KMS-11 (cell line): Measurements from ENCODE around the gene CFAP65.

ENCODE experiments used
- H2AFZ ChIP-seq: fragments of 200-600 bp; sonication (generic); 2 replicates; pipeline ENCODE4 v1.6.1; 2016; ENCODE audit warnings: antibody characterized with exemption, mixed run types, low read depth
- H3K27ac ChIP-seq: fragments of 200-600 bp; sonication (generic); 2 replicates; pipeline ENCODE4 v1.6.1; 2016; ENCODE audit warnings: mild to moderate bottlenecking, mixed run types
- H3K27me3 ChIP-seq: fragments of 200-600 bp; sonication (generic); 2 replicates; pipeline ENCODE4 v1.6.1; 2017; ENCODE audit warnings: mild to moderate bottlenecking, low read depth, mixed run types, moderate library complexity; ENCODE audit not compliant: insufficient read depth
- H3K36me3 ChIP-seq: fragments of 200-600 bp; sonication (generic); 2 replicates; pipeline ENCODE4 v1.6.1; 2017; ENCODE audit warnings: mild to moderate bottlenecking, mixed run types; ENCODE audit not compliant: insufficient read depth
- H3K4me1 ChIP-seq: fragments of 200-600 bp; sonication (generic); 2 replicates; pipeline ENCODE4 v1.6.1; 2016; ENCODE audit warnings: mild to moderate bottlenecking, low read depth, mixed run types; ENCODE audit not compliant: poor library complexity, severe bottlenecking
- H3K4me2 ChIP-seq: fragments of 200-600 bp; sonication (generic); 2 replicates; pipeline ENCODE4 v1.7.0; 2016; ENCODE audit warnings: mild to moderate bottlenecking, mixed run types
- H3K4me3 ChIP-seq: fragments of 200-600 bp; sonication (generic); IDR thresholded peaks from 2 replicates; pipeline ENCODE4 v1.6.1; 2017; ENCODE audit warnings: low read depth, low read length, mixed read lengths; ENCODE audit not compliant: insufficient read depth
- H3K79me2 ChIP-seq: fragments of 200-600 bp; sonication (generic); 2 replicates; pipeline ENCODE4 v1.6.1; 2016; ENCODE audit warnings: low read depth, mixed run types; ENCODE audit not compliant: insufficient read depth
- H3K9ac ChIP-seq: fragments of 200-600 bp; sonication (generic); 2 replicates; pipeline ENCODE4 v1.6.1; 2016; ENCODE audit warnings: mild to moderate bottlenecking, mixed run types
- H4K20me1 ChIP-seq: fragments of 200-600 bp; sonication (generic); 2 replicates; pipeline ENCODE4 v1.6.1; 2016; ENCODE audit warnings: mild to moderate bottlenecking, mixed run types; ENCODE audit not compliant: insufficient read depth
- TF ChIP-seq, protein P1 (sequence below): fragments of 200-600 bp; sonication (generic); conservative IDR thresholded peaks from 2 replicates; pipeline ENCODE4 v1.6.1; 2017; ENCODE audit warnings: low read depth, mild to moderate bottlenecking, antibody characterized with exemption, low read length, moderate library complexity, mixed read lengths

CFAP65 gene

DNA sequence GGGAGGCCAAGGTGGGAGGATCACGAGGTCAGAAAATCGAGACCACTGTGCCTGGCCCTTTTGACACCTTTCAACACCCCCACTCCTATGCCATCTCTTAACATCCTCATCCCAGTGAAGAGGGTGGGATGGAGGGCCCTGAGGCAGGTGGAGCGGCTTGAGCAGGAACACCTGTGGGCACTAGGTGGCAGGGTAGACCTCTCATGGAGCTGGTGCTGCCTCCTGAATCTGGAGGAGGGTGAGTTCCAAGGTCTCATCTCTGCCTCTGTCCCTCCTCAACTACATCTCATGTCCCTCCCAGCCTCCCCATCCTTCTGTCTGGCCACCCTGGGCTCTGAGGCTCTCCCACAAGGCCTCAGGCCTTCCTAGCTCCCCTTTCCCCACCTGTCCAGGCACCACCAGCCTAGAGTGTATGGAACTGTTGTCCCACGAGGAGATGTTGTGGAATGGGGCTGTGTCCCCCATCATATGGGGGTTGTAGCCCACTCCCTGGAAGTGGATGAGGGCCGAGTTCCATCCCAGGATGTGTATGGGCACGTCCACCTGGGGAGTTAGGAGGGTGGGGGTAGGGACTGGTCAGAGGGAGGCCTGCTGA, 31.1 kb downstream of the CFAP65 start:
- Histone ChIP-seq H3K27ac (no peak overlapping the region), H3K4me2 (no peak overlapping the region), H3K27me3 (peaks cover 24% of the 10 kb centered on the region; the same call in 1 of the 2 replicates), H3K9ac (no peak overlapping the region), H3K4me3 (no peak overlapping the region), H3K36me3 (no peaks in the 10 kb centered on the region), H3K4me1 (no peaks in the 10 kb centered on the region), H3K79me2 (no peaks in the 10 kb centered on the region), H2AFZ (no peak overlapping the region), H4K20me1 (no peaks in the 10 kb centered on the region)
- TF ChIP-seq, protein P1, sequence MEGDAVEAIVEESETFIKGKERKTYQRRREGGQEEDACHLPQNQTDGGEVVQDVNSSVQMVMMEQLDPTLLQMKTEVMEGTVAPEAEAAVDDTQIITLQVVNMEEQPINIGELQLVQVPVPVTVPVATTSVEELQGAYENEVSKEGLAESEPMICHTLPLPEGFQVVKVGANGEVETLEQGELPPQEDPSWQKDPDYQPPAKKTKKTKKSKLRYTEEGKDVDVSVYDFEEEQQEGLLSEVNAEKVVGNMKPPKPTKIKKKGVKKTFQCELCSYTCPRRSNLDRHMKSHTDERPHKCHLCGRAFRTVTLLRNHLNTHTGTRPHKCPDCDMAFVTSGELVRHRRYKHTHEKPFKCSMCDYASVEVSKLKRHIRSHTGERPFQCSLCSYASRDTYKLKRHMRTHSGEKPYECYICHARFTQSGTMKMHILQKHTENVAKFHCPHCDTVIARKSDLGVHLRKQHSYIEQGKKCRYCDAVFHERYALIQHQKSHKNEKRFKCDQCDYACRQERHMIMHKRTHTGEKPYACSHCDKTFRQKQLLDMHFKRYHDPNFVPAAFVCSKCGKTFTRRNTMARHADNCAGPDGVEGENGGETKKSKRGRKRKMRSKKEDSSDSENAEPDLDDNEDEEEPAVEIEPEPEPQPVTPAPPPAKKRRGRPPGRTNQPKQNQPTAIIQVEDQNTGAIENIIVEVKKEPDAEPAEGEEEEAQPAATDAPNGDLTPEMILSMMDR = peak; percentile 36; the same call in 1 of the 2 replicates

DNA sequence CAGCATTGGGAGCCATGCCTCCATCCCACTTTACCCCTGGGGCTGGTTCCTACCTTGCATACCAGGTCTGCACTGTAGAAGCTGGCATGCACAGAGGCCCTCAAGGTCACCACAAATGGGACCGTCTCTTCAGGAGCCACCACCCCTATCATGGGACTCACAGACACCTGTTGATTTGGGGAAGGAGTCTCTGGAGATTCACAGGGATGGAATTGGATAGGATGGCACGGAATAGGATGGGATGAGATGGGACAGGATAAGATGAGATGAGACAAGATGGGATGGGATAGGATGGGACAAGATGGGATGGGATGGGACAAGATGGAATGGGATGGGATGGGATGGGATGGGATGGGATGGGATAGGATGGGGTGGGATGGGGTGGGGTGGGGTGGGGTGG, 32.0 kb downstream of the CFAP65 start:
- TF ChIP-seq, protein P1 = no peak
- Histone ChIP-seq H3K79me2 (no peaks in the 10 kb centered on the region), H3K9ac (no peak overlapping the region), H2AFZ (no peak overlapping the region), H3K27me3 (peaks cover 31% of the 10 kb centered on the region; the same call in 1 of the 2 replicates), H3K4me1 (no peaks in the 10 kb centered on the region), H3K4me2 (no peak overlapping the region), H4K20me1 (no peaks in the 10 kb centered on the region), H3K4me3 (no peak overlapping the region), H3K36me3 (no peaks in the 10 kb centered on the region), H3K27ac (no peak overlapping the region)

DNA sequence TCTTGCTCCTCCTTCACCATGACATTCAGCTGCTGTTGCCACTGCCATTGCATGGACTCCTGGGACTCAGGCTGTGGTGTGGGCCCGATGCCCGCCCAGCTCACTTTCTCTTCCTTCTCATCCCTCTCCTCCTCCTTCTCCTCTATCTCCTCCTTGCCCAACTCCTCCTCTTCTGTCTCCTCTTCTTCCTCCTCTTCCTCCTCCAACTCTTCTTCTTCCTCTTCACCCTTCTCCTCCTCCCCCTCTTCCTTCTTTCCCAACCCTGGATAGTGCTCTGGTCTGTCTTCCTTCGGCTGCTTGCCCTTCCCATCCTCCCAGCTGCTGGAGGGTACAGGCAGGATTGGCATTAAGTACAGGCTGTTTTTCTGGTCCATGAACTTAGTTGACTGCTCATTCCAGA, 37.3 kb downstream of the CFAP65 start:
- TF ChIP-seq, protein P1 = no peak
- peaks cover 59% of the 10 kb centered on the region for H3K27me3 ChIP-seq

DNA sequence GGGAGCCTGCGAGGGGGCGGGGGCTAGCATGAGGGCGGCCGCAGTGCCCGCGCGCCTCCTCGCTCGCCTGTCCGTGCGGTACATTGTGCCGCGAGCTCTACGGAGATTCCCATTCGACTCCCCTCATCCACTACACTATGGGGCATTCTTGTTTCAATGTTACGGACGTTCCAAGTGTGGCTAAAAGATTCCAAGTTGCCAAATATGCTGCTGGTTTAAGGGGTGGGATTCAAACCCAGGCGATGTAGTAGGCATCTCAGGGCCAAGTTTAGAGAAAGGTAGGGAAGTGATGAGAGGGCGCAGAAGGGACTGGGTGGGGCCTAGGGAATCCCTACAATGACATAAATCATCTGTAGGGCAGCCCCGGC, 38.1 kb downstream of the CFAP65 start:
- Histone ChIP-seq H4K20me1 (no peaks in the 10 kb centered on the region), H3K27ac (no peak overlapping the region), H3K9ac (no peak overlapping the region), H3K79me2 (no peaks in the 10 kb centered on the region), H3K4me3 (no peak overlapping the region), H3K27me3 (peaks cover 54% of the 10 kb centered on the region), H2AFZ (no peak overlapping the region), H3K4me2 (no peak overlapping the region), H3K4me1 (no peaks in the 10 kb centered on the region), H3K36me3 (no peaks in the 10 kb centered on the region)
- TF ChIP-seq, protein P1 = no peak

More for the DNA sequence above, 37.3 kb downstream of the CFAP65 start:
- Histone ChIP-seq H3K4me1 (no peaks in the 10 kb centered on the region), H3K4me2 (no peak overlapping the region), H4K20me1 (no peaks in the 10 kb centered on the region), H3K79me2 (no peaks in the 10 kb centered on the region), H3K27ac (no peak overlapping the region), H3K36me3 (no peaks in the 10 kb centered on the region), H3K9ac (no peak overlapping the region), H3K4me3 (no peak overlapping the region), H2AFZ (no peak overlapping the region)
